H1 (cell line): ENCODE measurements around the gene HERC5. TPM values are rescaled to one million over a fixed set of nuclear protein-coding genes. Genes with fewer than 3 reads are reported as not detected.

Experiments
- KDM1A ChIP-seq: fragments of 200-600, 300-600 bp; sonication (generic); IDR thresholded peaks from 2 replicates; pipeline ENCODE4 v1.7.1; 2016; ENCODE audit warnings: mild to moderate bottlenecking, low read length, borderline replicate concordance
- polyA plus RNA-seq, 7 experiments: library from polyadenylated mRNA; depleted of rRNA in 3 of 7; stranded (reverse) in 5 of 7; unstranded in 2 of 7; fragments of >200 nt in 5 of 7; fragments of 200-250 nt in 2 of 7; gene quantifications; 1 replicate in 5 of 7; 2 replicates in 1 of 7; 4 replicates in 1 of 7; pipeline versions ENCODE4 v1.2.1 to v1.2.3, GENCODE V29; 2011 to 2013; ENCODE audit warnings: missing spikeins in 2 of 7, mixed read lengths in 2 of 7
- total RNA-seq: library from RNA; stranded (reverse); fragmentation: NEBNext Ultra II Directional; extraction: Animal tissue kit (Norgen Biotek cat#: 25700); gene quantifications from 2 replicates; pipeline ENCODE4 v1.2.1, GENCODE V29; 2021

HERC5 gene
- total and polyA plus RNA-seq, 2 of the 8 experiments (the other 6 are each of a cell fraction or from before 2014, with no cell fraction given) = 6.6 to 20.7 TPM

DNA sequence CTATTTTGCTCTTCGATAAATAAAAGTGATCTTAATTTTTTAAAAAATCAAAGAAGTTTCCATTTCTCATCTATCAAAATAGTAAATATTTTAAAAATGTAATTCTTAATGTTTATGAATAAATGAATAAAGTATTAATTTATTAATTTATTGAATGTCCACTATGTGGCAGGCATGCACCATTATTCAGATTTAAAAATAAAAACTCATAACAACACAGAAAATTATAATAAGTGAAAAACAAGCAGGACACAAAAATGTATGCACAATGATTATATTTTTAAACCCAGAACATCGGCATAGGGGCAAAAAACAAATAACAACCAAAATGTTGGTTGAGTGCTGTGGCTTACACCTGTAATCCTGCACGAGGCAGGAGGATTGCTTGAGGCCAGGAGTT, 71.9 kb downstream of the HERC5 start (continued):
- TF ChIP-seq KDM1A = no peak
